Bone marrow (tissue), 2 donors: Measurements from ENCODE around the gene TPRG1.
A peak's percentile ranks its signal among the peaks of the same experiment; 100 is the strongest.

Experiments used
- DNase-seq, 2 donors: peaks; one replicate each; lab custom pipeline; 2025; lab: John Stamatoyannopoulos, UW

Gene TPRG1

GRCh38 chr3:189229196-189229828, 57.5 kb downstream of the TPRG1 start:
- DNase-seq = no peak

- no peak for DNase-seq
These were observed 61.0 kb downstream of the TPRG1 start for GRCh38 chr3:189232790-189233189.

- no peak for DNase-seq
These were observed 61.6 kb downstream of the TPRG1 start for GRCh38 chr3:189233225-189233858.

GRCh38 chr3:189235214-189235613, 63.4 kb downstream of the TPRG1 start:
- no peak for DNase-seq

GRCh38 chr3:189236352-189236751, 64.6 kb downstream of the TPRG1 start:
- no peak for DNase-seq

GRCh38 chr3:189237526-189237925, 65.8 kb downstream of the TPRG1 start:
- DNase-seq = no peak

- DNase-seq = no peak
These were observed 66.3 kb downstream of the TPRG1 start for GRCh38 chr3:189238071-189238470.

GRCh38 chr3:189239616-189240015, 67.8 kb downstream of the TPRG1 start:
- DNase-seq = no peak

- DNase-seq = no peak
These were observed 78.2 kb downstream of the TPRG1 start for GRCh38 chr3:189249987-189250386.

- no peak for DNase-seq
These were observed 86.5 kb downstream of the TPRG1 start for GRCh38 chr3:189258261-189258660.

- no peak for DNase-seq
These were observed 89.1 kb downstream of the TPRG1 start for GRCh38 chr3:189260556-189261493.

- DNase-seq = no peak
These were observed 91.0 kb downstream of the TPRG1 start for GRCh38 chr3:189262746-189263145.

GRCh38 chr3:189267981-189268613, 96.3 kb downstream of the TPRG1 start:
- DNase-seq = no peak

GRCh38 chr3:189269365-189269764, 97.6 kb downstream of the TPRG1 start:
- no peak for DNase-seq

- DNase-seq = no peak
These were observed 98.6 kb downstream of the TPRG1 start for GRCh38 chr3:189270248-189270832.

- DNase-seq = no peak
These were observed 100.8 kb downstream of the TPRG1 start for GRCh38 chr3:189272500-189273119.

GRCh38 chr3:189273736-189274135, 102.0 kb downstream of the TPRG1 start:
- no peak for DNase-seq

- no peak for DNase-seq
These were observed 103.4 kb downstream of the TPRG1 start for GRCh38 chr3:189275182-189275581.

- no peak for DNase-seq
These were observed 104.1 kb downstream of the TPRG1 start for GRCh38 chr3:189275852-189276251.

- peak in 1 of 2 donors; percentile 10 for DNase-seq
These were observed 104.9 kb downstream of the TPRG1 start for GRCh38 chr3:189276444-189277219.

- DNase-seq = no peak
These were observed 105.9 kb downstream of the TPRG1 start for GRCh38 chr3:189277711-189278110.
